SHP77 (cell line): ENCODE results near the gene LARP1.
"Not testable (repeated sequence)": the region's sequence is repeated elsewhere in the genome, so short reads cannot be mapped to it uniquely, and the experiment has no call there.

Experiments
- DNase-seq, 2 experiments: peaks; one replicate each; lab custom pipeline; 2025; lab: John Stamatoyannopoulos, UW

The LARP1 gene

DNA sequence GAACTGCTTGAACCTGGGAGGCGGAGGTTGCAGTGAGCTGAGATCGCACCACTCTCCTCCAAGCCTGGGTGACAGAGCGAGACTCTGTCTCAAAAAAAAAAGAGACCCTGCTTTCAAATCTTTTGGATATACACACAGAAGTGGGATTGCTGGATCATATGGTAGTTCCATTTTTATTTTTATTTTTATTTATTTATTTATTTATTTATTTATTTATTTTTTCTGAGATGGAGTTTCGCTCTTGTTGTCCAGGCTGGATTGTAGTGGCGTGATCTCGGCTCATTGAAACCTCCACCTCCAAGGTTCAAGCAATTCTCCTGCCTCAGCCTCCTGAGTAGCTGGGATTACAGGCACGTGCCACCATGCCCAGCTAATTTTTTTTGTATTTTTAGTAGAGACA lies 19.8 kb upstream of the LARP1 start:
- DNase-seq: not testable (repeated sequence)

DNA sequence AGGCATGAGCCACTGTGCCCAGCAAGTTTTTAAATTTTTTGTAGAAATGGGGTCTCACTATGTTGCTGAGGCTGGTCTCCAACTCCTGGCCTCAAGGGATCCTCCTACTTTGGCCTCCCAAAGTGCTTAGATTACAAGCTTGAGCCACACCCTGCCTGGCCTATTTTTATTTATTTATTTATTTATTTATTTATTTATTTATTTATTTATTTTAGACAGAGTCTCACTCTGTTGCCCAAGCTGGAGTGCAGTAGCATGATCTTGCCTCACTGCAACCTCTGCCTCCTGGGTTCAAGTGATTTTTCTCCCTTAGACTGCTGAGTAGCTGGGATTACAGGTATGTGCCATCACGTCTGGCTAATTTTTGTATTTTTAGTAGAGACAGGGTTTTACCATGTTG lies 18.8 kb upstream of the LARP1 start:
- not testable (repeated sequence) for DNase-seq

DNA sequence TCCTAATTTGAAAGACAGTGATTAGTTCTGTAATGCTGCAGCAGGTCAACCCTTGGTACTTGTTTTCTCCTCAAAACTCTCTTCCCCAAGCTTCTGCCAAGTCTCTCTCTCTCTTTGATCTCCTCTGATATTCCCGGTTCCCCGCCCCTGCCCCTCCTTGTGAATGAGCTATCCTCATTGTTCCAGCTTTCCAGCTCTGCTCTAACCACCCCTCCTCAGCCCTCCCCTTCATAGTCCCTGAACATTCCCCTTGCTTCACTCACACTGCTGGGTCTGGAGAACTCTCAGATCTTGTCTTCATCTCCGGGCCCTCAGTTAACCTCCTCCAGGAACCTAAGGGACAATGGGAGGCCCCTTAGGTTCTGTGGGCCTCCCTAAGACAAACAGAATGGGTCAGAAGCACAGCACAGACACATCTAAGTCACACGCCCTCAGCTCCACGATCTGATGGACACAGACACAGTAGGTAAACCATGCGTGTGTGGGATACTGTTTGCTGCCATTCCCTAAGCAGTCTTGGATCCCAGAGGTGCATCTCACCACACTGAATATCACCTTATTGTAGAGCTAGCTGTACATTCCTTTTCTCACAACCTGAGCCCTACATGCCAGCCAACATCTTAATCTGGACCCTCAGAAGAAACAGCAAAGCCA lies 17.4 kb upstream of the LARP1 start:
- no peak for DNase-seq

DNA sequence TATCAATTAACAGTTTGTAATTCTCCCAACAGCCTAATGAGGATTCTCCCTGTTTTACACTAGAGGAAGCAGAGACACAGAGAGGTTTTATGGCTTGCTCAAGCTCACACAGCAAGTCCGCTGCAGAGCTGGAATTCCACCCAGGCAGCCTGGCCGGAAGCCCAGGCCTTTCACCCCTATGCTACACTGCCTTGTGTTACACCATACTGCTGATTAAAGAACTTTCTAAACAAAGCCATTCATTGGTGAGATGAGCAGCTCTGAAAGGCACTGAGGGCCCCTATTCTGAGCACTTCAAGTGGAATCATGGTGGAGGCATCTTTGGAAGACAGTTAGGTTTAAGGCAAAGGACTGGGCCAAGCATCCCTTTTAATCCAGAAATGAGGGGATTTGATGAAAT lies 14.7 kb upstream of the LARP1 start:
- no peak for DNase-seq

DNA sequence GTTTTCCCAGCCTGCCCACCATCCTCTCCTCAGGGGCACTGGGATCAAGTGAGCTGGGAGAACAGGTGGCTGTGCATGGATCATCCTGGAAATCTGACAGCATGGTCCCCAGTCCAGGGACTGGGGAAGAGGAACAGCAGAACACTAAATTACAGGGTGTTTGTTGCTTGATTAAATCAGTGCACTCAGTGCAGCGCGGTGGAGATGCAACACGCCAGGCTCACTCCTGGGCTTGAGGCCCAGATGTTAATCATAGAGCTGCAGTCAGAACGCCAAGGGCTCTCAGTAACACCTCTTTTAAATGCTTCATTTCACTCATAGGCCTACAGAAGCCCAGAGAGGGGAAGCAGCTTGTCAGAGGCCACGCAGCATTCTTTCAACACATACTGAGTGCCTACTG lies 14.2 kb upstream of the LARP1 start:
- DNase-seq: no peak

DNA sequence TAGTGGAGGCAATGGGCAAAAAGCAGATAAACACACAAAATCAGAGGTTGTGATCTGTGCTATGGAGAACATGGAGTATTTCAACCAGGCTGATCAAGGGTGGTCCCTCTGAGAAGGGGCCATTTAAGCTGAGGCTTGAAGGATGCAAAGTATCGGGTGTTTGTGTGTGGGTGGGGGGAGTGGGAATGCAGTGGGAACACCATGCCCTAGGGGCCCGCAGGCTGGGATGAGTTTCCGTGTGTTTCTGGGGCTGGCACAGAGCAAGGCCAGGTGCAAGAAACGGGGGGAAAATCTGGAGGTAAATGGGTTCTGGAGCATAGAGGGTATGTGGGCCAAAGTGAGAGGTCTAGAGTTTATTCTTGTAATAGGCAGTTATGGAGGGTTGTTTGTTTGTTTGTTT lies 13.8 kb upstream of the LARP1 start:
- DNase-seq: no peak

DNA sequence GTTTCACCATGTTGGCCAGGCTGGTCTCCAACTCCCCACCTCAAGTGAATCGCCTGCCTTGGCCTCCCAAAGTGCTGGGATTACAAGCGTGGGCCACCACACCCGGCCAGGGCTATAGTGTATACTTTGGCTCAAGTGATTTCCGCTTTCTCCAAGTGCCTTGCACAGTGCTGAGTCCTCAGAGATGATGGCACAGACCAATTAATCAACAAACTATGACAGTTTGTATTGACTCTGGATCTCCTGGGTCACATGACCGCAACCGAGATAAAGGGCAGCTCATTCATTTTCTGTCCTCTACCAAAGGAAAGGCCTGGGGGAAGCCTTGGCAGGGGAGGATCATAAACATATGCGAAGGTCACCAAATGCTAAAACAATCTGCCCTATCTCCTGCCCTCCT lies 11.4 kb upstream of the LARP1 start:
- DNase-seq: no peak

DNA sequence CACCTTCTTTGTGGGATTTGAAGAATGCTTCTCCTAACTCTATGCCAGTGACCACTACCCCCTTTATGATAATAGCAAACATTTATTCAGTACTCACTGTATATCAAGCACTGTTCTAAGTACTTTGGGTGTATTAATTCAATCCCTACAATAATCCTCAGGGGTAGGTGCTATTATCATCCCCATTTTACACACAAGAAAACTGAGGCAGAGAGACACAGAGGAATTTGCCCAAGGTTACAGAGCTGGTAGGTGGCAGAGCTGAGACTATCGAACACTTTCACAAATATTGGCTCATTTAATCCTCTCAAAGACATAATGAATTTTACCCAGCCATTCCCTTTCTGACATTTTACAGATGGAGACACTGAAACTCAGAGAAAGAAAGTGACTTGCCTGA lies 9.8 kb upstream of the LARP1 start:
- DNase-seq: no peak

DNA sequence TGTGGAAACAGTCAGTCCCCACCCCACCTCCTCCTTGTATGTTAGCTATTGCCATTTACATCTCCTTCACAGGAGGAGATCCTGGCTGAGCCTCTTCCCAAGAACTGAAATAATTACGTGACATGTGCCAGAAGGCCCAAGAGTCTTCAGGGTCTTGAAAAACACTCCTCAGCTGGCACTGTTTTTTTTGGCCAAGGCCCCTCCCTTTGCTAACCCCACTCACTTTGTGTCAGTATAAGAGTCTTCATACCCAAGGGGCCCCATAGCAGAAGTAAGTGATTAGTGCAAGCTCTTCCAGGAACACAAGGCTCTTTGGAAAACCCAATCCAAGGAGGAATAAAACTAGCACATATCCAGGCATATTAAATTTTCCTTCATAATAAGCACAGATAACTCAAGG lies 5.7 kb upstream of the LARP1 start:
- DNase-seq: no peak

DNA sequence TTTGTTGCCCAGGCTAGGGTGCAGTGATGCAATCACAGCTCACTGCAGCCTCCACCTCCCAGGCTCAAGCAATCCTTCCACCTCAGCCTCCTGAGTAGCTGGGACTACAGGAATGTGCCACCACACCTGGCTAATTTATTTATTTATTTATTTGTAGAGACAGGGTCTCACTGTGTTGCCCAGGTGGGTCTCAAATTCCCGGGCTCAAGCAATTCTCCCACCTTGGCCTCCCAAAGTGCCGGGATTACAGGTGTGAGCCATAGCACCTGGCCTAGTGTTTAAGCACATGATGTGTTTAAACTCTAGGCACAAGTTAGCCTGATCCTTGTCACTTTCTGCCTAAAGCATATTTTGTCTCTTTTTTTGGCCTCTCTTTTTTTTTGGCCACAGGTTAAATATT lies 4.5 kb upstream of the LARP1 start:
- DNase-seq: not testable (repeated sequence)

DNA sequence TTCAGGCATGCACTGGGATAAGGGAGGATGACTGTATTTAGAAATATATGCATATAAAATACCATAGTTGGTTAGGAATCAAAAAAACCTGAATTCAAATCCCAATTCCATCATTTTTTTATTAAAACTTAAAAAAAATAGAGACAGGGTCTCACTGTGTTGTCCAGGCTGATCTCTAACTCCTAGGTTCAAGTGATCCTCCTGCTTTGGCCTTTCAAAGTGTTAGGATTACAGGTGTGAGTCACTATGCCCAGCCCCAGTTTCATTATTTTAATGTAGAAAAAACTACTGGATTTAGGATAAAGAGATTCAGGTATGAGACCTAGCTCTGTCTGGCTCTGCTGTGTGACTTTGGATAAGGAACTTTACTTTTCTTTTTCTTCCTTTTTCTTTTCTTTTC lies 3.3 kb upstream of the LARP1 start:
- DNase-seq: no peak

DNA sequence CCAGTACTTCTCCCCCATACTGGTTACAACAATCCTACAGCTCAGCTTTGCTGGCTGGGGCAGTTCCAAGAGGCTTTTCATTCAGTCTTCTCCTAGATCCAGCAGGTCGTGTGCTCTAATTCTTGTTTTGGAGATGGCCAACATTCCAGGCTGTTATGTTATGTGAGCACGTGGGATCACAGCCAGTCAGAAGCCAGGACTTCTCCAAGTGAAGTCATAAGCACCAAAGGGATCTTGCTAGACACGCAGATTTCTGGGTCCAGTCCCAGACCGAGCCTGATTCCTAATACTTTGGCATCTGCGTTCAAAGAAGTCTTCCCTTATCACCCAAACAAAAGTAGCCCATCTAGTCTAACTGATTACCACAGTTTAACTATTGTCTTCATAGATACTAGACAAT lies 1.4 kb upstream of the LARP1 start:
- DNase-seq: no peak

DNA sequence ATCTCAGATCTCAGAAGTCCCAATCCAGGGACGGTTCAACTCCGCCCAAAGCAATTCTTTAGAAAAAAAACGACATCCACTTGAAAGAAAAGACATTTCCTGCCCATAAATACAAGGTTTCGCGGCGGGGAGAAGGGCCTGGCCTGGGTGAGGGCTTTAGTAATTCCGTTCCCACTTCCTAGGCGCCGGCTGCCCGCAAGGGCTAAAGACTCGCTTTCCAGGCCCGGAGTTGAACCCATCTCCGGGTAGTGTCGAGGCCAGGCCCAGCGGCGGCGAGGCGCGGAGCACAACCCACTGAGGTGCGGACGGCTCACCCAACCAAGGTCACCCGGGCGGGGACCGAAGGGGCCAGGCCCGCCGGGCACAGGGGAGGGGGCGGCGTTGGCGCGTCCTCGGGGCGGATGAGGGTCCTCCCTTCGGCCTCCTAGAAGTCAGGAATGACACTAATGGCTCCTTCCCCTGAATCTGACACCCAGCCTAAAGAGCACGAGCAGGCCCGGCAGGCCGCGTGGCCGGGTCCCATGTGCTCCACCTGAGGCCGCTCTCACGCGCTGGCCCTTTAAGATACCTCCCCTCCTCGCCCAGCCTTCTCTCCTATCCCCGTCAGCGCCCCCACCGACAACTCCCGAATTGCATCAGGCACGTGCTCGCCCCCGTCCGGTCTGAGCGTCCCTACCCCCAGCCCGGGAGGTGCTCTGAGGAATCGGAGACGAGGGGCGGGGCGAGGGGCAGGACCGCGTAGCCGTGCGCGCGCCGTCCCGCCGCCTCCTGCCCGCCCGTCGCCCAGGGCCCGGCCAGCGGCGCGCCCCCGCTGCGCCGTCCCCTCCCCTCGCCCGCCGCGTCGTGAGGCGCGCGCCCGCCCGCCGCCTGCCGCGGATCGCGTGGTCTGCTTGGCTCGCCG lies 467 bp upstream of the LARP1 start:
- peak; percentile 95 to 98 for DNase-seq

DNA sequence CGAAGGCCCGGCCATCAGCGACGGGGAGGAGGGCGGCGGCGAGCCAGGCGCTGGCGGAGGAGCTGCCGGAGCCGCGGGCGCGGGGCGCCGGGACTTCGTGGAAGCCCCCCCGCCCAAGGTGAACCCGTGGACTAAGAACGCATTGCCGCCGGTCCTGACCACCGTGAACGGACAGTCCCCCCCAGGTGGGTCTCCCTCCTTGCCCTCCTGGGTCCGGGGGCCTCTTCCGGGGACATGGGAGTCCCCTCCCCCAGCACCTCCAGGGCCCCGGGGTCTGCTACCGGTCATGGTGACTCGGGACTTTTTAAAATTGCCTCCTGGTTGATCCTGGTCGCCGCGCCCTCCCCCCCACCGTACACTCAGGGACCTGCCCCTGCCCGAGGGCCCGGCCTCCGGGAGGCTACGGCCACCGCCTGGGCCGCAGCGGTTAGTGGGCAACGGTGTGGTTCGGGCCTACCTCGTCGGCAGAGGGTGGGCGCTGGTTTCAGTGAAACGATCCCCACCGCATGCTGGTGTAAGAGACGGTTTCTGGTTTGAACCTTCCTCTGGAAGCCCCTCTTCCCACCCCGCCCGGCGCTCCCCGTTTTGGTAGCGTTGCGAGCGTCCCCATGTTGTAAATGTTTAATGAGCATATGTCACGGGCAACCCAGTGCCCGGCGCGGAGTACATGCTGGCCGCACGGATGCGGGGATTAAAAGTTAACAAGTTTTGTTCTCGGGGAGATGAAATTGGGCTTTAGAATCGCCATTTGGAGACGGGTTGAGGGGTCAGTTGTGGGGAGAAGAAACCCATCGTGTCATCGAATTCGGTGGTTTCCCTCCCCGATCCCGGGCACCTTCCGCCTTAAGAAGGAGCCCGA lies 1.1 kb downstream of the LARP1 start:
- DNase-seq: no peak

DNA sequence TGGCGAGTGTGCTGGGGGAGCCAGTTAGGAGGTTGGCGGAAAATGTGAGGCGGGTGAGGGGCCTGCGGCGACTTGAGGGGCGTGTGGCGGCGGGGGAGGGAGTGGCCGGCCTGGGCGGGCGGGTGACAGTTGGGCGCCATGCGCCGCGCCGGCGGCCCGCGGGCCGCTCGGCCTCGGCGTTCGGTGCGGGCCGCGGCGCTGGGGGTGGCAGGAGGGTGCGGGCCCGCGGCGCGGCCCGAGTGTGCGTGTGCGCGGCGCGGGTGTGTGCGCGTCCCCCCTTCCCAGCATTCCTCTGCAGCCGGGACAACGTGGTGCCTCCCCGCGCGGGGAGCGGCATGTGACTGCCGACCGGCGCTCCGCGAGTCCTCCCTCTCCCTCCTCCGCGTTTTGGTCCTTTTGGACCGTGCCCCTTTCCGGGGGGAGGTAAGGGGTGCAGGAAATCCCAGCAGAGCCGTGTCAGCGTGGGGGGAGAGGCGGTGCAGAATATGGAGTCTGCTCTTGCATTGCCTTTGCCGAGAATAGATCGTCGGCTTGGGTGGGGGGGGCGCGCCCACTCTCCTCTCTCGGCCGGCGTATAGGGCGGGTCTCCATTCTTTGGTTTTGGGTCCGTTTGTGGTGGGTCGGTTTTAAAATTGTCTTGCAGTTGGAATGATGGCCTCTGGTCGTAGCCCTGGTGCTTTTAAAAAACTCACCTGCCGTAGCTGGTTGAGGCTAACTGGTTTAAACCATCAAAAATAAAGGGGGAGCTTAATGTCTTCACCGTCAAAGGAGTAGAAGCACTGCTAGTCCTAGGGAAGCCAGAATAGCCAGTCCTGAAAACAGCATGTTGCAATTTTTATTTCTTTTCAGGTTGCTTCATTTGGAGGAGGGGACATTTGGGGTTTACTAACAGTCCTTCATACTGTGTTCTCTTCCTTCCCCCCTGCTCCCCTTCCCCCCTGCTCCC lies 2.0 kb downstream of the LARP1 start:
- no peak for DNase-seq

DNA sequence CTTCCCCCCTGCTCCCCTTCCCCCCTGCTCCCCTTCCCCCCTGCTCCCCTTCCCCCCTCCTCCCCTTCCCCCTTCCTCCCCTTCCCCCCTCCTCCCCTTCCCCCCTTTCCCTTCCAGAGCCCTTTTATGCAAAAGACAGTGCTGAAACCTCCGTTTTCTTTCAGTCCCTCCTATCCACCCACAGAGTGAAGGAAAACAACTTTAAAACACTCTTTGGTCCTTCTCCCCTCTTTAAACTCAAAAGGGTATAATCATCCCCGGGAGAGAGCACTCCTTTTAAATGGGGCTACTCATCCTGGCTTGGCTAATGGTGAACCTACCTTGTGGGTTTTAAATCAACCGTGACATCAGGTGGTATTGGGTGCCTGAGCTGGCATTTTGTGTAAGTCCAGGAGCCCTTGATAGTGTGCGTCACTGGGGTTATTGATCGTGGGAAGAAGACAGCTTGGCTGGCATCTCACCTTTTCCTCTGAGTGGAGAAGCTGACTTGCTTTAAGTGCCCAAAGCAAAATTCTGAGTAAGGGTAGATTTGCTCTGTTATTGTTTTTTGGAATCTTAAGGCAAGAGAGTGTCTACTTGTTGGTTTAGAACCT lies 2.7 kb downstream of the LARP1 start:
- no peak for DNase-seq

DNA sequence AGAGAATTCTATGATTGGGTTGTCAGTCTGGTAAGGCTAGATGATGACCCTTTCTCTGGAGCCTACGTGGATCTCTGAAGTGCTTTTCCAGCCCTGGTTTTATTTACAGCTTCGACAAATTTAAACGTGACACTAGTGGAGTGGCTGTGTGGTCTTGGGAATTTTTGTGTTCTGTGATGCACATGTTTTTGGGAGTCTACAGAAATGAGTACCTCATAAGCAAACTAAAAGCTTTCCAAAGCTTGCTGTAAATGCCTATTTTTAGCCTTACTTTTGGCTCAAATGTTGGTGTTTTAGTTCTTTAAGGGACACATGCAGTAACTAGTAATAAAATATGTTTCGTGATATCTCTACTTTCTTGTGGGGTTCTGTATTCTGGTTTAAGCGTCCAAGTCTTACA lies 3.3 kb downstream of the LARP1 start:
- DNase-seq: no peak

DNA sequence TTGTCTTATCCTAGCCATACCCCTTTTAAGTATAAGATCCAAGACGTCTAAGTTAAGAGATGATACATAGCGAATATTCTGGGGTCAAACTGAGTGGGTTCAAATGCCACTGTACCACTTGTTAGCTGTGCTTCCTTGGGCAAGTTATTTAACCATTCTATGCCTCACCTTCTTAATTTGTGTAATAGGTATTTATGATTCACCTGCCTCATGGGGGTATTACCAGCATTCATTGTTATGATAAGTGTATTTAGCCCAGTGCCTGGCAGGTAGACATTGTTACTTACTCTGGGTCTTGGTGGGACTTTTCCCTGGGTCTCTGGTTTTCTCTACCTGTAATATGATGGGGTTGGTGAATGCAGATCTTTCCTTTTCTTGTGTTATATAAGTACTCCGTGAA lies 3.8 kb downstream of the LARP1 start:
- no peak for DNase-seq

DNA sequence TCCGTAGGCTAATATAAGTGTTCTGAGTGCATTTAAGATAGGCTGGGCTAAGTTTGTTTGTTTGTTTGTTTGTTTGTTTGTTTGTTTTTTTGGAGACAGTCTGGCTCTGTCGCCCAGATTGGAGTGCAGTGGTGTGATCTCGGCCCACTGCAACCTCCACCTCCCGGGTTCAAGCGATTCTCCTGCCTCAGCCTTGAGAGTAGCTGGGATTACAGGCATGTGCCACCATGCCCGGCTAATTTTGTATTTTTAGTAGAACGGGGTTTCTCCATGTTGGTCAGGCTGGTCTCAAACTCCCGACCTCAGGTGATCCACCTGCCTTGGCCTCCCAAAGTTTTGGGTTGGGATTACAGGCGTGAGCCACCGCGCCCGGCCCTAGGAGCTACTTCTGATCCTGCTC lies 4.7 kb downstream of the LARP1 start:
- DNase-seq: not testable (repeated sequence)

DNA sequence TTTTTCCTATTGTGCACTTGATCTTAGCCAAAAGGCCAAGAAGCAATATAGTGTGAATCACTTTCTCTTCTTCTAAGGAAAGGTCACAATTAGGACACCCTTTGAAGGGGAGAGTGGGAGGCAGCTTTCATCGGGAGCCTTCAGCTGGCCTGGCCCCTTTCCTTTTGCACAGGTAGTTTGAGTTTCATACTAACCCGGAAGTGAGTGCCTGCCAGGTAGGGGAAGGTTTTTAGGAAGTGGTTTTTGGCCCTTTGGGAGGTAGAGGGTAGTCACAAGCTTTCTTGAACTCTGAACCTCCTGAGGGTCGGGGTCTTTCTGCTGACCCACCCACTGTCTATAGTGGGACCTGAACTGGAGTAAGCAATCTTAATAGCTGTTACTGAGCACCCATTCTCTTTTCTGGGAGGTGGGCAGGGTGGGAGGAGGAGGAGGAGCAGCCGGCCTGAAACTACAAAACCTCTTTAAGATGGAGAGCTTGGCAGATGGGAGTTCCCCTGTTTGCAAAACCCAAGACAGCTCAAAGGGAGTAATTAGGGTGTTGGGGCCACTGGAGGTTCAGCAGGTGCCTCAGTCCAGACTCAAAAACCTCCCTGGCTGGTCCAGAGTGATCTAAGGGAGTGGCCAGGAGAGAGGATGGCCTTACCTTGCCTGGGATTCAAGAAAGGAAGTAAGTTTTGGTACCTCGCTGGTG lies 6.0 kb downstream of the LARP1 start:
- no peak for DNase-seq

DNA sequence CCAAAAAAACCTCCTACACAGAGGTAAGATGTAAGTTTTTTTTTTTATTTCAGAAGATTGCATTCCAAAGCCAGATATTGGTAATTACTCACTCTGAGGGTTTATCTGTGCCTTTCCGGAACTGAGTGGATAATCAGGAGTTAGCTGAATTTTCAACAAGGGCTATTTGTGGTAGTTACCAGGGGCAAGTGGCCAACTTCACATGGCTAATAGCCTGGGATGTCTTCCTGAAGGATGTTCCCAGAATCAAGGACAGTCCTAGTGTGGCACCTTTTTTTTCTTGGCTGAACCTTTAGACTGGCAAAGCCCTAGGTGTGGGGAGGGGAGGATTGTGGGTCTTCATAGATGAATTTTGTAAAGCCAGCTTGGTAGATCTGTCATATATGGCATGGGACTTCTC lies 7.1 kb downstream of the LARP1 start:
- DNase-seq: no peak
